Measurements from ENCODE around the gene TNS1.

- TF ChIP-seq CTCF (IDR thresholded peaks at IDR 0.05; ENCODE audit: insufficient read depth, low read length) (no peak), POLR2AphosphoS5 (IDR thresholded peaks at IDR 0.05; ENCODE audit: low read depth) (no peak), GABPA (IDR thresholded peaks at IDR 0.05; ENCODE audit: low read depth) (no peak), REST (IDR thresholded peaks at IDR 0.05; ENCODE audit: insufficient replicate concordance, low read depth) (no peak), SPI1 (IDR thresholded peaks at IDR 0.05; ENCODE audit: borderline replicate concordance, low read depth) (no peak)
Observed at GRCh38 chr2:217813828-217814227, 189.0 kb downstream of the TNS1 start.
